Activated CD4-positive, alpha-beta T cell treated with anti-CD3 and anti-CD28 coated beads for 48 hours (primary cell): ENCODE results near the gene CFAP92.

Experiments
- DNase-seq: peaks from one replicate; pipeline ENCODE4 v3.0.0-alpha.2; 2020

CFAP92 gene

DNA sequence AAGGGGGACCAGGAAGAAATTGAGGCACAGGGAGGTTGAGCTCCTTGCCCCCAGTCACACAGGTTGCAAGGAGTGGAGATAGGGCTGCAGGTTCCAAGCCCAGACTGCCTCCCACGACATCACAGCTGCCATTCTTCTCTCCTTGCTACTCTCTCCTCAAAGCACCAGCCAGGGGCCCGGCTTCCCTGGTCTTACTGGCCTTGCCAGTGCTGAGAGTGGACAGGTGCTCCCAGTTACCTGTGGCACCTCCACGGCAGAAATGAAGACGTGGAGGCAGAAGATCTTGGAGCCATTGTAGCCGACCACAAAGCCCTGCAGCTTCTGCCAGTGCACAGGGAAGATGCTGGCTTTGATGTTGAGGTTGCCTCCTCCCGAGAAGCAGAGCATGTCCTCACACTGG lies 132.4 kb downstream of the CFAP92 start:
- DNase-seq: no peak
